SKM-1 (cell line): ENCODE data around the gene USP9X.
"Not testable (repeated sequence)": the region's sequence is repeated elsewhere in the genome, so short reads cannot be mapped to it uniquely, and the experiment has no call there.

Experiments used
- DNase-seq: peaks from one replicate; lab custom pipeline; 2025; ENCODE audit not compliant: unreplicated experiment; lab: John Stamatoyannopoulos, UW

USP9X gene

DNA sequence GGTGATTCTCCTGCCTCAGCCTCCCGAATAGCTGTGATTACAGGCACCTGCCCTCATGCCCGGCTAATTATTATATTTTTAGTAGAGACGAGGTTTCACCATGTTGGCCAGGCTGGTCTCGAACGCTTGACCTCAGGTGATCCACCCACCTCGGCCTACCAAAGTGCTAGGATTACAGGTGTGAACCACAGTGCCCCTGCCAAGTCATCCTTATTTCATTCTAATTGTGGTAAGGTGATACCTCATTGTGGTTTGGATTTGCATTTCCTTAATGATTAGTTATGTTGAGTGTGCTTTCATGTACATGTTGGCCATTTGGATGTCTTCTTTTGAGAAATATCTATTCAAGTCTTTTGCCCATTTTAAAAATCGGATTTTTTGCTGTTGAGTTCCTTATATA is 93.0 kb downstream of the USP9X start:
- DNase-seq = no peak

DNA sequence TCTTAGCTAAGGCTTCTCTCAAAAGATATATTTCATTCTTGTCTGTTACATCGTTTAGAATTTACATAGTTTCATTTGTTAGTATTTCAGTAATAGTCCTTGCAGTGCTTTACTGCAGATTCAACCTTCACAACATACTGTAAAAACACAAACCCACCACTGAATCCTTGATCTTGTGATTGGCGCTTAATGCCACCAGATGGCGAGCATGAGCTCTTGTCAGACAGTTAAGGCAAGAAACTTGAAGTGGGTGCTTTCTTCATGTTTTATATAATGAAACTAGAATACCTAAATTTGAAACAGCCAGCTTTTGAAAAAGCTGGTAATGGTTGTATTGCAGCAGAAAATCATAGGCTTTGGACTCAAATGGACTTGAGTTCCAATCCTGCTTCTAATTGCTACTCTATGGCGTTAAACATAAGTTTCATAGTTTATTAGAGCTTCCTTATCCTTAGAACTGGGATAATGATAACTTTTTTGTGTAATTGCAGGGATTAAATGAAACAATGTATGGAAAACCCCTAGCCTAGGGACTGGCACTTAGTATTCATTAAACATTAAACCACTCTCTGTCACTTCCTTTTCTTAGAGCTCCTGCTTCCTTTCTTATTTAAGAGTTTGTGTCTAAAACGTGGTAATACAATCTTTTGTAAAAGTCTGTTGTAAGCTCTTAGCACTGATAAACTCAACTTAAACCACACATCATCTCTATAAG is 95.1 kb downstream of the USP9X start:
- DNase-seq = no peak

DNA sequence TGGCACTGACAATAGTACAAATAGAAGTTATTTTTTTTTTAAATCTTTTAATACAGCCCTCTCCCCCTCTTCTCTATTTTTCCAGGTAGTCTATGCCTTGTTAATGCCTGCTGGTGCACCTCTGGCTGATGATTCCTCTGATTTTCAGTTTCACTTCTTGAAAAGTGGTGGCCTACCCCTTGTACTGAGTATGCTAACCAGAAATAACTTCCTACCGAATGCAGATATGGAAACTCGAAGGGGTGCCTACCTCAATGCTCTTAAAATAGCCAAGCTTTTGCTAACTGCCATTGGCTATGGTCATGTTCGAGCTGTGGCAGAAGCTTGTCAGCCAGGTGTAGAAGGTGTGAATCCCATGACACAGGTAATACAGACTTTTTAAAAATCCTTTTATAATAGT is 99.1 kb downstream of the USP9X start:
- DNase-seq = no peak

DNA sequence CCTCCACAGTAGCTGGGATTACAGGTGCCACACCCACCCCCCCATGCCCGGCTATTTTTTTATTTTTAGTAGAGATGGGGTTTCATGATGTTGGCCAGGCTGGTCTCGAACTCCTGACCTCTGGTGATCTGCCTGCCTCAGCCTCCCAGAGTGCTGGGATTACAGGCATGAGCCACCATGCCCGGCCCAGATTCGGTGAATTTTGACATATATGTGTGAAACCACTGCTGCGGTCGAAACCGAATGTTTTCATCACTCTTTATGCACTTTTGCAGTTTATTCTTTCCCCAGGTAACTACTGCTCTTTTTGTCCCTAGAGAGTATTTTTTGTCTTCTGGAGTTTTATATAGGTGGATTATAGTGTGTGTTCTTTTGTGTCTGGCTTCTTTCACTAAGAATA is 101.7 kb downstream of the USP9X start:
- DNase-seq = not testable (repeated sequence)

DNA sequence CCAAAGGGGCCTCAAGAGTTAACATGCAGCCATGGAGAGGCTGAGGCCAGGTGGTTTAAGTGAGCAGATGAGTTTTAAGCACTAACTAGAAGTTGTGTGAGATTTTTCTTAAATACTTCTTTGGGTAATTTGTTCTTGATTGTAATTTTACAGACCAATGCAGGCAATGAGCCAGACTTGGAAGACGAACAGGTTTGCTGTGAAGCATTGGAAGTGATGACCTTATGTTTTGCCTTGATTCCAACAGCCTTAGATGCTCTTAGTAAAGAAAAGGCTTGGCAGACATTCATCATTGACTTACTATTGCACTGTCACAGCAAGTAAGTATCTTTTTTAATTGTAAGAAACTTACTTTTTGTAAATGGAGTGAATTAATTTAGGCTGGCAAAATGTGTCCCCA is 103.9 kb downstream of the USP9X start:
- no peak for DNase-seq

DNA sequence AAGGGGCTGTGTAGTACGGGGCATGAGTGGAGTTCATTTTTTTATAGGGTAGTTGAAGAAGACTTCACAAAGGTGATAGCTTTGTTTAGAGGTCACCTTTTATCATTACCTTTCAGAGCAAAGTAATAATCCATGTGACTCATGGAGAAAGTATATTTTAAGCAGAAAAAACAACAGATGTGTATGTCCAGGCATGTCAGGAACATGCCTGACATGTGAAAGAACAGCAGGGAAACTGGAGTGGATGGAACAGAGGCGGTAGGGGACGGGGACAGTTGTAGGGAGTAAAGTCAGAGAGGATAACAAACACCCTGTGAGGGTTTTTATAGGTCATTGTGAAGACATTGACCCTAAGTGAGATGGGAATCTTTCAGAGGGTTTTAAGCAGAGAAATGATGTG is 107.6 kb downstream of the USP9X start:
- no peak for DNase-seq

DNA sequence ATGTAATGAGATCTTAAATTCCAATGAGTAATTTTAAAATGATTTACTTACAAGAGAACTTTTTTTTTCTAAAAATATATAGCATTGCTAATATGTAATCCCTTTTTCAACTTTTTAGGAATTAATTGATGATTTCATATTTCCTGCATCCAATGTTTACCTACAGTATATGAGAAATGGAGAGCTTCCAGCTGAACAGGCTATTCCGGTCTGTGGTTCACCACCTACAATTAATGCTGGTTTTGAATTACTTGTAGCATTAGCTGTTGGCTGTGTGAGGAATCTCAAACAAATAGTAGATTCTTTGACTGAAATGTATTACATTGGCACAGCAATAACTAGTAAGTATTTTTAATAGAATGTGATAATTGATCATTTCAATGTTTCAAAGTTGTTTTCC is 113.2 kb downstream of the USP9X start:
- no peak for DNase-seq

DNA sequence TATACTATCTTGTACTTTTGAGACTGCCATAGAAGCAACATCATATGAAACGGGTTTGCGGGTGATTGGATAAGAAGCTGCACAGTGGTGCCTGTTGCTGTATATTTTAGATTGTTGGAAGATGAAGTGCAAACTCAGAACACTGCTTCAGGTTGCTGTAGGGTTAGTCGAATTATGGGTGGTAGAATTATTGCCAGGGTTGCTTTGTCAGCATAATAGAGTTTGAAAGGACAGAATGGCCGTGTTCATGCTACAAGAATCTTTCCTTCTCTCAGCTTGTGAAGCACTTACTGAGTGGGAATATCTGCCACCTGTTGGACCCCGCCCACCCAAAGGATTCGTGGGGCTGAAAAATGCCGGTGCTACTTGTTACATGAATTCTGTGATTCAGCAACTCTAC is 115.5 kb downstream of the USP9X start:
- DNase-seq = no peak

DNA sequence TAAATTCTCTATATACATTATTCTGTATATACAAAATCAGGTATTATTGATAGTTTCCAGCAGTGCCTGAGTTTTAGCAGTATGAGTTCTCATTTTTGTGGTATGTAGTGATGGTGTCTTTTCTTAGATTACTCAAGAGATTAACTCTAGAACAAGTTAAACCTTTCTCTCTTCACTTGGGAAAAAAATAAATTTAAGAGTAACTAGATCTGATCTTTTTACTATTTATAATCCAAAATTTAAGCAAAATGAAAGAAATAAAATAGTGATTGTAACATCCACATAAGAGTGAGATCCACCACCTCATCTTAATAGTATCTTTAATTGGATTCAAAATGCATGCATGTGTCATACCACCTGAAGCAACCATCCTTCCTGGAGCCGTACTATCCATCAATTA is 124.6 kb downstream of the USP9X start:
- DNase-seq = no peak

DNA sequence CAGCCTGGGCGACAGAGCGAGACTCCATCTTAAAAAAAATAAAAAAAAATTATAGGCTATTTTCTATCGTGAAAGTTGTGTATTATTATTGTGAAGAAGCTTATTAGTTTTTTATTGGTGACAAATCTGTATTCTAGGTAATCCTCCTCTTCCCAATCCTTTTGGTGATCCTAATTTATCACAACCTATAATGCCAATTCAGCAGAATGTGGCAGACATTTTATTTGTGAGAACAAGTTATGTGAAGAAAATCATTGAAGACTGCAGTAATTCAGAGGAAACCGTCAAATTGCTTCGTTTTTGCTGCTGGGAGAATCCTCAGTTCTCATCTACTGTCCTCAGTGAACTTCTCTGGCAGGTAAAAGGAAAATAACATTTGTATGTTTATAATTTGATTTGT is 139.4 kb downstream of the USP9X start:
- DNase-seq = no peak

DNA sequence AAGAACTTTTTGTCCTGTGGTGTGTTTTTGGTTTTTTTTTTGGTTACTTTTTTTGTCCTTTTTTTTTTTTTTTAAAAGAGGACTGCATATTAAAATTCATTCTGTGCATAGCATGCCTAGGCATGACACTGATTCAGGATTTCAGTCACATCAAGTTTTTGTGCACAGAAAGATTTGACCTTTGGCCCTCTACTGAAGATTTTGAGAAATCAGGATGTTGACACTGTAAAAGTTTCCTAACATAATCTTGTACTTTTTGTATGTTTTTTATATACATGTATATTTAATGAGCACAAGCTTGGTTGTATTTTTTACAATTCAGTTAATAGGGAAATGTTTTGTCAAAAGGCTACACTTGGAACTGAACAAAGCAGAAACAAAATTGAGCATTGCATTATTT is 148.7 kb downstream of the USP9X start:
- no peak for DNase-seq

DNA sequence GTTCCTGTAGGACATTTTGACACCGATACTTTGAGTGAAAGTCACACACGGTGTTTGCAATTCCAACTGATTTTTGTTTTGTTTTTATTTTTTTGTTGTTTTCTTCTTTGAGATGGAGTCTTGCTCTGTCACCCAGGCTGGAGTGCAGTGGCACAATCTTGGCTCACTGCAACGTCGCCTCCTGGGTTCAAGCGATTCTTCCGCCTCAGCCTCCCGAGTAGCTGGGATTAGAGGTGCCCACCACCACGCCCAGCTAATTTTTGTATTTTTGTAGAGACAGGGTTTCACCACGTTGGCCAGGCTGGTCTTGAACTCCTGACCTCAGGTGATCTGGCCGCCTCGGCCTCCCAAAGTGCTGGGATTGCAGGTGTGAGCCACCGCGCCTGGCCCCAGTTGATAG is 149.2 kb downstream of the USP9X start:
- DNase-seq = not testable (repeated sequence)

DNA sequence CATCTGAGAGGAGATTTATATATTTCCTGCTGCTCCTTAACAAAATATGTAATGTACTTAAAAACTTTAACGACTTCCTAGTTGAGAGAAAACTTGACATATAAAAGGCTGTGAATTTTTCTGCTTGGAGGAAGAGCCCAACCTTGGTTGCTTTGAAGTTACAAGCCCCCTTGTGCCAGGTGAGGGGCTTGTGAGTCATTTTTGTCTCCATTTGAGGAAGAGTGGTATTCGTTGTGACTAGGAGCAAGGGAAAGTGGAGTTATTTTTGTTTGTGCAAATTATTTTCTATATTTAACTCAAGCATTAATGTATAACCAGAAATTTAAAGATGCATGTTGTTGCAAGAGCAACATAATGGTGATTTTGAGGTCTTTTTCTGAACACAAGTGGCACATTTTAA is 149.7 kb downstream of the USP9X start:
- DNase-seq = no peak

DNA sequence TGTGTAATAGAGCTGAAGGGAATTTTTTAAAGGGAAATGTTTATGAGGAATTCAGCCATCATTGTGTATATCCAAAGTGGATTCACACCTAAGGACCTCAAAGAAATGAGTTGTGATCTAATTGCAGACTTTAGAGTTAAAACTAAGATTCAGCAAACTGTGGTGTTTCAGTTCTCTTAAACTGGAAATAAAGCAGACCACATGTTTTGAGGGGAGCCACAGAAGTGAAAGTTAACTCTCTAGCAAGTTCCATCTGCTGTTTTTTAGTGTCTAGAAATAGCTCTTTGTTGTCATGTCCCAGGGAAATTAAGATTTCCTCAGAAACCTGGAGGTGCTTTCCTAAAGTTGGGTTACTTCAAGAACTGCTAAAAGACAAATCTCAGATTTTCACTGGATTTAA is 151.4 kb downstream of the USP9X start:
- no peak for DNase-seq

DNA sequence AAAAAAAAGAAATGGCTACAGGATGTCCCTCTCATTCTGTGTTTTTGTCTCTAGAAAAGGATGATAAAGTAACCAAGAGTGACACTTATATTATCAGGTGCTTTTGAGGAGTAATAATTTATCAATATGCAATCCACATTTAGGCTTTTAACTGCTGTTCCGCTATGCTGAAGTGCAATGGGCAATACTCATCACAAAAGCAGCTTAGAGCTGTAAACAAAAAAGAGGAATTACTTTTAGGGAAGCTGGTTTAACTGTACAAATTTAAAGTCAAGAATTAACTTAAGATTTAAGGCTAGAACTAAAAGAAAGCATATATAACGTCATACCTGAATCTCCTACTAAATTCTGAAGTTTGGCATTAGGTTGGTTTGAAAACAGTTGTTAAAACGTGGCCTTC is 155.3 kb downstream of the USP9X start:
- DNase-seq = peak; percentile 5

DNA sequence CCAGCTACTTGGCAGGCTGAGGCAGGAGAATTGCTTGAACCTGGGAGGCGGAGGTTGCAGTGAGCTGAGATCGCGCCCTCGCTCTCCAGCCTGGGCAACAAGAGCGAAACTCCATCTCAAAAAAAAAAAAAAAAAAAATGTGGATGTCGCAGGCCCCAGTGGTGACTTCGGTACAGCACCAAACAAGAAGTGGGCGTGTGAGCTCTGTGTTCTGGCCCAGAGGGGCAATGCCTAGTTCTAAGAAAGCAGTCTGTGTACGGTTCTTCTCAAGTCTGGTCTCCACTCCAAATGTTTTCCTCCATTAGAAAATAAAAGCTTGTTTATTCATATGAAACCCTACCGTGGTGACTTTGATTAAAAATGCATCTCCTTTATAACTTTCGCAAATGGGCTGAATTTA is 156.7 kb downstream of the USP9X start:
- no peak for DNase-seq

DNA sequence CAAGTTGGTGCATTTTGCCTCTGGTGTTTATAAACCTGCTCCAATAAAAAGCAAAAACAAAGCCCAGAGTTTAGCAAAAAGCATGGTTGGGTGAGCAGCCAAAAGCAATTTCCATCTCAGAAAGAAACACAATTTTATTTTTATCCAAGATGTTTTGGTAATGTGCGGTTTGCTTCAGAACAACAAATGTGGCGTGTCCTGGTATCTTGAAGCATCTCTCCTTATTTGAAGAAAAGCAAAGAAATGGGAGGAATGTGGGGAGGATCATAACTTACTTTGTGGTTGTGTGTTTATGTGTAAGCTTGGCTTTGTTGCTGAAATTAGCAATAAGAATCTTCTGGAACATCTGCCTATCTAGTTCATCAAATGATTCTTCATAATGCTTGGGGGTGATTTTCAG is 160.4 kb downstream of the USP9X start:
- no peak for DNase-seq

DNA sequence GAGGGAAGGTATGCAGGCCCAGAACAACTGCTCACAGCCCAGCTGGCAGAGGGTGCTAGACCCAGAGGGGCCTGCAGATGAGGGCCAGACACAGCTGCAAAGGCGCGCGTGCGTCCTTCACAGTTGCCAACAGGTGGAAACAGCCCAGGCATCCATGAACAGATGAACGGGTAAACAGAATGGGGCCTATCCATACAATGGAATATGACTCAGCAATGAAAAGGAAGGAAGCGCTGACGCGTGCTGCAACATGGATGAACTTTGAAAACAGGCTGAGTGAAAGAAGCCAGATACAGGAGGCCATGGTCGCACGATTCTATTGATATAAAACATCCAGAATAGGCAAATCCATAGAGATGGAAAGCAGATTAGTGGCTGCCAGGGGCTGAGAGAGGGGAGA is 165.6 kb downstream of the USP9X start:
- no peak for DNase-seq

DNA sequence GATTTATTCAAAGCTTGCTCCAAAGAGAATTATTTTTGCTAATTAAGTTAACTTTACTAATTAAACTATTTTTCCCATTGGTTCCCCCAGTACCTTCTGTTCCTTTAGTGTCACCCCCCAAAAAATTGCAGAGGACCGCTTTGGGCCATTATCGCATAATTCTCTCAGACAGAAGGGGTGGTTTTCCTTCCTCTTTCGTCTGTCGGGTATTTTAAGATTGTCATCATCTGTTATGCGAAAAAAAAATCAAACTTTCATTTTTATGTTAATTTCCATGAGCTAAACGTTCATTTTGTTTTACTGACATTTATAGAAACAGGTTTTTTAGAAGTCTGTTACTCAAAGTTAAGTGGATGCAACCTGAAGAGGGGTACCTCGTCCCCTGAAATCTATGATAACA is 172.6 kb downstream of the USP9X start:
- no peak for DNase-seq

DNA sequence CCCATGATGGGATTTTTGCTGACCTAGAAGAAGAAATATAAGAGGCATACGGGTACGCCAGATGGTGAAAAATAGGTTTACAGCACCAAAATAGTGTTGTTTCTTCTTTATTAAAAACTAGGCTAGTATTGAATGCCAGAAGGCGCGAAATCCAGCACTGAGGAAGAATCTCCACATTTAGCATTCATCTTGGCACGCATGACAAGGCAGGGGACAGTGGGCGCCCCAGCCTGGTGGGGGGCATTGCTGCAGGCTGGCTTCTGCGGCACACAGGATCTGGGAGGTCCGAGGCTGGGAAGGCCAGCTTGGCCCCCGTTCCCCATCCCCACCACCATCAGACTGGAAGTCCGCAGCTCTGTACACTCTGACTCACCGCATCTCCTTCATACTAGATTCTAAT is 173.0 kb downstream of the USP9X start:
- no peak for DNase-seq

DNA sequence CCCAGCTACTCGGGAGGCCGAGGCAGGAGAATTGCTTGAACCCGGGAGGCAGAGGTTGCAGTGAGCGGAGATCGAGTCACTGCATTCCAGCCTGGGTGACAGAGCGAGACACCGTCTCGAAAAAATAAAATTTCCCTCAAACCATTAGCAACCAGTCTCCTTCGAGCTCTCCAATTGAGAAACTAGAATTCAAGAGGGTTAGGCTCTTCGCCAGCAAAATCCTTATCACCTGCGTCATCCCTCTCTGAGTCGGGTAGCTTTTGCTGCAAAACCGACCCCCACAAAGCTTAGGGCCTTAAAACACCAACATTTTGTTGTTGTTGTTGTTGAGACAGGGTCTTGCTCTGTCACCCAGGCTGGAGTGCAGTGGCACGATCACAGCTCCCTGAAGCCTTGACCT is 173.6 kb downstream of the USP9X start:
- no peak for DNase-seq

DNA sequence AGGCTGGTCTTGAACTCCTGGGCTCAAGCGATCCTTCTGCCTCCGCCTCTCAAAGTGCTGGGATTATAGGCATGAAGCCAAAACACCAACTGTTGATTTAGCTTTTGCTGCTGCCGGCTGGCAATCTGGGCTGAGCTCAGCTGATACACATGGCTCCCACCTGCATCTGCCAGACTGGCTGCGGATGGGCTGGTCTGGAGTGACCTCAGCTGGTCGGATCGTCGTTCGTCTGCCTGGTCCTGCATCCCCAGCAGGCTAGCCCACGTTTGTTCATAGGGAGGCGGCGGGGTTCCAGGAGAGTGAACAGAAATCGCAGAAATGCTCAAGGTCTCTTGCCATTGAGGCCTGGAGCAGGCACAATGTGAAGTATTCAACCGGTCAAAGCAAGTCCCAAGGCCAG is 174.3 kb downstream of the USP9X start:
- DNase-seq = no peak

DNA sequence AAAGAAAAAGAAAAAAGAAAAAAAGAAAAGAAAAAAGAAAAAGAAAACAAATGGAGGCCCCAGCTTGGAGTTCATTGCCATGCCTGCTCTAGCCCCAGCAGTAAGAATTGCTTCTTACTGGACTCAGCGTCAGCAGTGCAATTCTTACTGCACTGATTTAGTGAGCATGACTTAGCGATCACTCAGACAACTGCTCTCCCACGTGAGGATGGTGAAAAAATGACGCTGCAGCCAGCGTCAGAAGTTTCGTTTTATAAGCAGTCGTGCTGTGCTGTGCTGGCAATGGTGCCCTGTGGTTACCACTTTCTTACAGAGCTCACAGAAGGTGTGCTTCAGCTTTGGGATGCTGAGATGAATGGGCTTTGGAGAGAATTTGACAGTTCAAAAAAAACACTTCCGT is 180.4 kb downstream of the USP9X start:
- no peak for DNase-seq

DNA sequence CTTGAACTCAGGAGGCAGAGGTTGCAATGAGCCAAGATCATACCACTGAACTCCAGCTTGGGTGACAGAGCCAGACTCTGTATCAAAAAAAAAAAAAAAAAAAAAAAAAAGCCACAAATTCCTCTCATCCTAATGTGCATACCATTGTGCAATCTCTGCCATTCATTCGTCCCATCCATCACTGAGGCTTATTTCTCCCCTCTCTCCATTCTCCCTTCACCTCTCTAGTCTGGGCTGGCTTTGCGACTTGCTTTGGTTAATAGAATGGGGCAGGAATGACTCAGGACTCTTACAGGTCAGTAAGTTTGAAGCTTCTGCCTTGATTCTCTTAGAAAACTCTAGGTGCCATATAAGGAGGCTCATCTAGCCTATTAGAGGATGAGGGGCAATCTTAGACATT is 188.4 kb downstream of the USP9X start:
- DNase-seq = no peak
